HG02885 (cell line): ENCODE measurements around the gene TRIM50.

Source experiments
- ATAC-seq: cut with Tn5 transposase; IDR thresholded peaks from one replicate; pipeline ENCODE4 v1.9.1; 2021; ENCODE audit warnings: mild to moderate bottlenecking; ENCODE audit not compliant: unreplicated experiment, poor library complexity

The TRIM50 gene

GRCh38 chr7:73266719-73267368, 61.0 kb downstream of the TRIM50 start:
- peak; percentile 82 for ATAC-seq
